HEK293 (cell line): ENCODE measurements around the gene CMYA5.

ENCODE experiments used
- CTCF ChIP-seq: fragments of 450-650 bp; formaldehyde crosslinking; IDR thresholded peaks from 2 replicates; pipeline ENCODE4 v1.5.1; 2016; ENCODE audit warnings: missing biosample characterization, missing genetic modification characterization
- ELK4 ChIP-seq: IDR thresholded peaks from 2 replicates; pipeline ENCODE4 v1.6.1; 2011; ENCODE audit warnings: mild to moderate bottlenecking, low read depth, low read length, borderline replicate concordance
- KLF1 ChIP-seq: fragments of 450-650 bp; formaldehyde crosslinking; IDR thresholded peaks from 2 replicates; pipeline ENCODE4 v1.5.1; 2016; ENCODE audit warnings: missing biosample characterization, missing genetic modification characterization
- YY1 ChIP-seq: fragments of 450-650 bp; formaldehyde crosslinking; IDR thresholded peaks from 2 replicates; pipeline ENCODE4 v1.5.1; 2018; ENCODE audit warnings: missing biosample characterization, missing genetic modification characterization
- YY2 ChIP-seq: fragments of 450-650 bp; formaldehyde crosslinking; IDR thresholded peaks from 2 replicates; pipeline ENCODE4 v1.5.1; 2016; ENCODE audit warnings: missing biosample characterization, missing genetic modification characterization
- ZBTB21 ChIP-seq: fragments of 450-650 bp; formaldehyde crosslinking; IDR thresholded peaks from 2 replicates; pipeline ENCODE4 v1.5.1; 2017; ENCODE audit warnings: missing biosample characterization, missing genetic modification characterization
- ZNF121 ChIP-seq: fragments of 450-650 bp; formaldehyde crosslinking; IDR thresholded peaks from 2 replicates; pipeline ENCODE4 v1.5.1; 2016; ENCODE audit warnings: missing biosample characterization, missing genetic modification characterization
- ZNF132 ChIP-seq: fragments of 450-650 bp; formaldehyde crosslinking; IDR thresholded peaks from 2 replicates; pipeline ENCODE4 v1.5.1; 2017; ENCODE audit warnings: missing biosample characterization, missing genetic modification characterization, borderline replicate concordance
- ZNF18 ChIP-seq: fragments of 450-650 bp; formaldehyde crosslinking; IDR thresholded peaks from 2 replicates; pipeline ENCODE4 v1.5.1; 2016; ENCODE audit warnings: missing biosample characterization, missing genetic modification characterization
- ZNF530 ChIP-seq: fragments of 450-650 bp; formaldehyde crosslinking; IDR thresholded peaks from 2 replicates; pipeline ENCODE4 v1.5.1; 2016; ENCODE audit warnings: low read depth, missing biosample characterization, missing genetic modification characterization
- ZNF658 ChIP-seq: fragments of 450-650 bp; formaldehyde crosslinking; IDR thresholded peaks from 2 replicates; pipeline ENCODE4; 2016; ENCODE audit warnings: missing biosample characterization, missing genetic modification characterization
- ZNF670 ChIP-seq: fragments of 450-650 bp; formaldehyde crosslinking; IDR thresholded peaks from 2 replicates; pipeline ENCODE4 v1.5.1; 2016; ENCODE audit warnings: missing biosample characterization, missing genetic modification characterization, low read depth
- TF ChIP-seq, protein P1 (sequence below): sonication (generic); formaldehyde crosslinking; IDR thresholded peaks from 2 replicates; pipeline ENCODE4 v1.8.1; 2022; ENCODE audit warnings: mild to moderate bottlenecking, moderate library complexity, missing genetic modification reagents
- TF ChIP-seq, protein P2 (sequence below): fragments of 450-650 bp; formaldehyde crosslinking; IDR thresholded peaks from 2 replicates; pipeline ENCODE4 v1.5.1; 2016; ENCODE audit warnings: missing biosample characterization, missing genetic modification characterization

- TF ChIP-seq ZNF132 (no peak), CTCF (tag by site-specific recombination) (no peak), ZBTB21 (tag by site-specific recombination) (no peak), ELK4 (no peak), ZNF121 (tag by site-specific recombination) (no peak), KLF1 (no peak), ZNF658 (tag by site-specific recombination) (no peak), YY1 (tag by site-specific recombination) (no peak), YY2 (tag by site-specific recombination) (no peak), ZNF530 (tag by site-specific recombination) (no peak), ZNF18 (tag by site-specific recombination) (no peak), ZNF670 (tag by site-specific recombination) (no peak)
- TF ChIP-seq, protein P1, sequence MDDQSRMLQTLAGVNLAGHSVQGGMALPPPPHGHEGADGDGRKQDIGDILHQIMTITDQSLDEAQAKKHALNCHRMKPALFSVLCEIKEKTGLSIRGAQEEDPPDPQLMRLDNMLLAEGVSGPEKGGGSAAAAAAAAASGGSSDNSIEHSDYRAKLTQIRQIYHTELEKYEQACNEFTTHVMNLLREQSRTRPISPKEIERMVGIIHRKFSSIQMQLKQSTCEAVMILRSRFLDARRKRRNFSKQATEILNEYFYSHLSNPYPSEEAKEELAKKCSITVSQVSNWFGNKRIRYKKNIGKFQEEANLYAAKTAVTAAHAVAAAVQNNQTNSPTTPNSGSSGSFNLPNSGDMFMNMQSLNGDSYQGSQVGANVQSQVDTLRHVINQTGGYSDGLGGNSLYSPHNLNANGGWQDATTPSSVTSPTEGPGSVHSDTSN (CRISPR knock-in tag) = no peak
- TF ChIP-seq, protein P2, sequence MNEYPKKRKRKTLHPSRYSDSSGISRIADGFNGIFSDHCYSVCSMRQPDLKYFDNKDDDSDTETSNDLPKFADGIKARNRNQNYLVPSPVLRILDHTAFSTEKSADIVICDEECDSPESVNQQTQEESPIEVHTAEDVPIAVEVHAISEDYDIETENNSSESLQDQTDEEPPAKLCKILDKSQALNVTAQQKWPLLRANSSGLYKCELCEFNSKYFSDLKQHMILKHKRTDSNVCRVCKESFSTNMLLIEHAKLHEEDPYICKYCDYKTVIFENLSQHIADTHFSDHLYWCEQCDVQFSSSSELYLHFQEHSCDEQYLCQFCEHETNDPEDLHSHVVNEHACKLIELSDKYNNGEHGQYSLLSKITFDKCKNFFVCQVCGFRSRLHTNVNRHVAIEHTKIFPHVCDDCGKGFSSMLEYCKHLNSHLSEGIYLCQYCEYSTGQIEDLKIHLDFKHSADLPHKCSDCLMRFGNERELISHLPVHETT = no peak
Observed at GRCh38 chr5:79811081-79811480, 121.4 kb downstream of the CMYA5 start.
